H9 (cell line): Measurements from ENCODE around the gene NT5DC3. TPM values are rescaled to one million over a fixed set of nuclear protein-coding genes. Genes with fewer than 3 reads are reported as not detected.

Experiments
- DNase-seq: peaks from one replicate; pipeline ENCODE4 v3.0.0-alpha.2; 2017
- H2AFZ ChIP-seq: one replicate; pipeline ENCODE4 v1.6.1; 2013; ENCODE audit warnings: mild to moderate bottlenecking, low read length, control low read depth, moderate library complexity
- H2AK5ac ChIP-seq: 2 replicates; pipeline ENCODE4 v1.6.1; 2013; ENCODE audit warnings: low read length, control low read depth, mixed read lengths; ENCODE audit not compliant: insufficient read length
- H2BK120ac ChIP-seq: one replicate; pipeline ENCODE4 v1.6.1; 2013; ENCODE audit warnings: low read depth, mild to moderate bottlenecking, low read length, control low read depth, inconsistent platforms; ENCODE audit not compliant: poor library complexity, severe bottlenecking
- H2BK12ac ChIP-seq: 2 replicates; pipeline ENCODE4 v1.6.1; 2013; ENCODE audit warnings: low read length, control low read depth, mixed read lengths, low read depth; ENCODE audit not compliant: insufficient read length
- H2BK15ac ChIP-seq: 2 replicates; pipeline ENCODE4 v1.6.1; 2013; ENCODE audit warnings: low read depth, low read length, control low read depth
- H2BK20ac ChIP-seq: one replicate; pipeline ENCODE4 v1.6.1; 2013; ENCODE audit warnings: low read depth, mild to moderate bottlenecking, low read length, control low read depth, inconsistent platforms; ENCODE audit not compliant: poor library complexity, severe bottlenecking
- H2BK5ac ChIP-seq: 2 replicates; pipeline ENCODE4 v1.6.1; 2013; ENCODE audit warnings: low read length, control low read depth, mixed read lengths; ENCODE audit not compliant: insufficient read length
- H3K14ac ChIP-seq: 2 replicates; pipeline ENCODE4 v1.6.1; 2013; ENCODE audit warnings: low read length, control low read depth; ENCODE audit not compliant: insufficient read depth
- H3K18ac ChIP-seq: 2 replicates; pipeline ENCODE4 v1.6.1; 2013; ENCODE audit warnings: low read depth, mild to moderate bottlenecking, mixed read lengths, low read length, control low read depth; ENCODE audit not compliant: insufficient read length
- H3K23ac ChIP-seq: 2 replicates; pipeline ENCODE4 v1.6.1; 2013; ENCODE audit warnings: low read length, control low read depth, mixed read lengths, low read depth; ENCODE audit not compliant: insufficient read length
- H3K23me2 ChIP-seq: 2 replicates; pipeline ENCODE4 v1.6.1; 2013; ENCODE audit warnings: low read depth, mild to moderate bottlenecking, mixed read lengths, low read length, control low read depth; ENCODE audit not compliant: insufficient read length, poor library complexity, severe bottlenecking
- H3K27ac ChIP-seq: 2 replicates; pipeline ENCODE4 v1.5.1; 2013; ENCODE audit warnings: low read length, control low read depth, mixed read lengths, low read depth; ENCODE audit not compliant: insufficient read length
- H3K27me3 ChIP-seq: 2 replicates; pipeline ENCODE4 v1.6.1; 2013; ENCODE audit warnings: low read length, control low read depth, inconsistent platforms; ENCODE audit not compliant: insufficient read depth
- H3K4ac ChIP-seq: 2 replicates; pipeline ENCODE4 v1.6.1; 2013; ENCODE audit warnings: low read depth, mild to moderate bottlenecking, control low read depth, inconsistent platforms, low read length, moderate library complexity
- H3K4me1 ChIP-seq: 2 replicates; pipeline ENCODE4 v1.6.1; 2013; ENCODE audit warnings: low read length, control low read depth, inconsistent platforms; ENCODE audit not compliant: insufficient read depth
- H3K4me2 ChIP-seq: 2 replicates; pipeline ENCODE4 v1.6.1; 2013; ENCODE audit warnings: low read length, control low read depth, mixed read lengths; ENCODE audit not compliant: insufficient read length, insufficient read depth
- H3K56ac ChIP-seq: 2 replicates; pipeline ENCODE4 v1.6.1; 2013; ENCODE audit warnings: low read depth, mild to moderate bottlenecking, mixed read lengths, low read length, control low read depth; ENCODE audit not compliant: insufficient read length
- H3K79me1 ChIP-seq: 2 replicates; pipeline ENCODE4 v1.6.1; 2013; ENCODE audit warnings: low read depth, mild to moderate bottlenecking, moderate library complexity, low read length, control low read depth, inconsistent platforms; ENCODE audit not compliant: insufficient read depth, poor library complexity, severe bottlenecking
- H3K79me2 ChIP-seq: 2 replicates; pipeline ENCODE4 v1.6.1; 2013; ENCODE audit warnings: low read length, control low read depth, inconsistent platforms; ENCODE audit not compliant: insufficient read depth
- H3K9ac ChIP-seq: 2 replicates; pipeline ENCODE4 v1.6.1; 2013; ENCODE audit warnings: low read length, control low read depth, mixed read lengths; ENCODE audit not compliant: insufficient read length; ENCODE audit errors: extremely low read depth
- H3K9me3 ChIP-seq: one replicate; pipeline ENCODE4 v1.6.1; 2013; ENCODE audit warnings: low read depth, low read length, inconsistent platforms; ENCODE audit not compliant: control insufficient read depth
- H3T11ph ChIP-seq: one replicate; pipeline ENCODE4 v1.6.1; 2013; ENCODE audit warnings: mild to moderate bottlenecking, low read length, control low read depth, inconsistent platforms
- H4K20me1 ChIP-seq: one replicate; pipeline ENCODE4 v1.6.1; 2013; ENCODE audit not compliant: control insufficient read depth, insufficient read length, insufficient read depth
- H4K5ac ChIP-seq: 2 replicates; pipeline ENCODE4 v1.6.1; 2013; ENCODE audit warnings: low read depth, mild to moderate bottlenecking, mixed read lengths, low read length, control low read depth; ENCODE audit not compliant: insufficient read length
- H4K8ac ChIP-seq: replicated peaks from 2 replicates; pipeline ENCODE4 v1.6.1; 2013; ENCODE audit warnings: low read length, control low read depth, mixed read lengths, low read depth; ENCODE audit not compliant: insufficient read length
- H4K91ac ChIP-seq: 2 replicates; pipeline ENCODE4 v1.6.1; 2013; ENCODE audit warnings: low read depth, mild to moderate bottlenecking, moderate library complexity, mixed read lengths, low read length, control low read depth; ENCODE audit not compliant: insufficient read length
- H3K27ac Mint-ChIP-seq, 3 experiments: 2 replicates in 2 of 3; 3 replicates in 1 of 3; pipeline ENCODE4 v1.8.0; 2020 to 2021; ENCODE audit warnings: mixed read lengths in 3 of 3, mild to moderate bottlenecking in 1 of 3, moderate library complexity in 1 of 3
- H3K27me3 Mint-ChIP-seq: 2 replicates; pipeline ENCODE4 v1.8.0; 2021; ENCODE audit warnings: low read depth, mild to moderate bottlenecking, moderate library complexity, mixed read lengths
- H3K36me3 Mint-ChIP-seq, 3 experiments: 2 replicates in 2 of 3; 3 replicates in 1 of 3; pipeline ENCODE4 v1.8.0; 2020 to 2021; ENCODE audit warnings: low read depth in 3 of 3, mixed read lengths in 3 of 3; ENCODE audit not compliant: insufficient read depth in 1 of 3
- H3K4me1 Mint-ChIP-seq, 2 experiments: 2 replicates each; pipeline ENCODE4 v1.8.0; 2020; ENCODE audit warnings: mixed read lengths in 2 of 2
- H3K4me3 Mint-ChIP-seq, 2 experiments: 2 replicates in 1 of 2; 3 replicates in 1 of 2; pipeline ENCODE4 v1.8.0; 2020 to 2021; ENCODE audit warnings: mild to moderate bottlenecking in 2 of 2, mixed read lengths in 2 of 2, moderate library complexity in 1 of 2
- H3K9me3 Mint-ChIP-seq, 2 experiments: 2 replicates in 1 of 2; 3 replicates in 1 of 2; pipeline ENCODE4 v1.8.0; 2020; ENCODE audit warnings: mild to moderate bottlenecking in 2 of 2, mixed read lengths in 2 of 2, moderate library complexity in 1 of 2
- CTCF ChIP-seq: fragments of 200-600 bp; sonication (generic); conservative IDR thresholded peaks from 3 replicates; pipeline ENCODE4 v1.8.0; 2021; ENCODE audit warnings: antibody characterized with exemption, mild to moderate bottlenecking
- WGBS: extraction: QIAGEN DNeasy Blood & Tissue Kit; methylation state at CpG from one replicate; pipeline ENCODE4 v1.1.7; 2013; ENCODE audit warnings: missing lambda C conversion rate, low lambda C conversion rate, mixed read lengths; ENCODE audit not compliant: insufficient read length; ENCODE audit errors: extremely low coverage; 5-methylcytosine and 5-hydroxymethylcytosine counted together
- total RNA-seq: library from RNA; stranded (reverse); gene quantifications from 2 replicates; pipeline ENCODE4 v1.2.1, GENCODE V29; 2021

Gene NT5DC3
- total RNA-seq, 1 experiment from 2014 or later: 13.6 TPM

- Histone ChIP-seq H2BK12ac (no peak overlapping the region), H3T11ph (no peak overlapping the region), H3K4ac (no peak overlapping the region), H4K8ac (no peak overlapping the region), H3K27me3 (no peaks in the 10 kb centered on the region), H3K27ac (no peak overlapping the region), H3K9ac (no peak overlapping the region), H3K23me2 (no peaks in the 10 kb centered on the region), H2BK120ac (no peak overlapping the region), H2BK15ac (no peak overlapping the region), H3K4me2 (no peak overlapping the region), H3K14ac (no peak overlapping the region), H2AFZ (no peak overlapping the region), H2BK5ac (no peak overlapping the region), H4K91ac (no peak overlapping the region), H4K5ac (no peak overlapping the region), H3K4me1 (no peaks in the 10 kb centered on the region), H3K18ac (no peak overlapping the region), H3K23ac (no peak overlapping the region), H3K79me2 (no peaks in the 10 kb centered on the region), H3K79me1 (no peaks in the 10 kb centered on the region), H2AK5ac (no peak overlapping the region), H3K56ac (no peak overlapping the region), H2BK20ac (no peak overlapping the region), H3K9me3 (no peaks in the 10 kb centered on the region), H4K20me1 (no peaks in the 10 kb centered on the region)
- H3K36me3 Mint-ChIP-seq: no peaks in the 10 kb centered on the region
- H3K4me1 Mint-ChIP-seq: peaks cover 3 to 4% of the 10 kb centered on the region in 2 experiments; a peak in 3 of 4 replicates
- no peak for TF ChIP-seq CTCF
- H3K27me3 Mint-ChIP-seq: peaks cover 6% of the 10 kb centered on the region; the same call in 1 of the 2 replicates
- no peak overlapping the region for H3K4me3 Mint-ChIP-seq
- no peaks in the 10 kb centered on the region for H3K9me3 Mint-ChIP-seq
- no peak for DNase-seq
- no CpG with 5 or more reads among the region's 1 CpG for WGBS
- H3K27ac Mint-ChIP-seq: no peak overlapping the region
Measured at GRCh38 chr12:103851127-103851526, 10.1 kb upstream of the NT5DC3 start.
